Subcutaneous abdominal adipose tissue (tissue), 5 donors: Measurements from ENCODE around the gene DNAJC18.

Source experiments
- H3K27ac ChIP-seq: one replicate; pipeline ENCODE4 v1.7.0; 2013; ENCODE audit warnings: low read depth, mild to moderate bottlenecking, inconsistent platforms, low read length, moderate library complexity
- H3K27me3 ChIP-seq, 5 donors: one replicate each; pipeline ENCODE4 v1.7.0; 2013; ENCODE audit warnings: low read length in 5 of 5, inconsistent platforms in 1 of 5; ENCODE audit not compliant: control insufficient read depth in 5 of 5, insufficient read depth in 4 of 5
- H3K36me3 ChIP-seq, 5 donors: one replicate each; pipeline ENCODE4 v1.7.0; 2013; ENCODE audit warnings: low read length in 5 of 5; ENCODE audit not compliant: control insufficient read depth in 5 of 5, insufficient read depth in 5 of 5
- H3K4me1 ChIP-seq, 5 donors: one replicate each; pipeline ENCODE4 v1.7.0; 2013; ENCODE audit warnings: low read length in 5 of 5, mild to moderate bottlenecking in 3 of 5, moderate library complexity in 1 of 5; ENCODE audit not compliant: control insufficient read depth in 5 of 5, insufficient read depth in 5 of 5
- H3K4me3 ChIP-seq, 5 donors: one replicate each; pipeline ENCODE4 v1.7.0; 2013; ENCODE audit warnings: low read length in 5 of 5, low read depth in 1 of 5
- H3K9ac ChIP-seq, 5 donors: one replicate each; pipeline ENCODE4 v1.7.0; 2013; ENCODE audit warnings: low read length in 5 of 5, mild to moderate bottlenecking in 4 of 5, moderate library complexity in 3 of 5
- H3K9me3 ChIP-seq, 5 donors: one replicate each; pipeline ENCODE4 v1.7.0; 2013; ENCODE audit warnings: low read length in 5 of 5; ENCODE audit not compliant: control insufficient read depth in 5 of 5
- donor health status: healthy.
- donor health status: healthy.
- donor health status: healthy.
- donor health status: healthy.
- donor health status: healthy.

The DNAJC18 gene

GRCh38 chr5:139431706-139432105, 7.6 kb downstream of the DNAJC18 start:
- Histone ChIP-seq H3K9ac (no peak overlapping the region), H3K27me3 (no peaks in the 10 kb centered on the region), H3K4me1 (no peaks in the 10 kb centered on the region), H3K9me3 (no peaks in the 10 kb centered on the region), H3K36me3 (peaks cover 0 to 15% (median 9%) of the 10 kb centered on the region in 5 donors), H3K4me3 (no peak overlapping the region), H3K27ac (no peak overlapping the region)

GRCh38 chr5:139430015-139430414, 9.3 kb downstream of the DNAJC18 start:
- Histone ChIP-seq H3K4me3 (no peak overlapping the region), H3K36me3 (peaks cover 5 to 26% (median 19%) of the 10 kb centered on the region in 5 donors), H3K9me3 (no peaks in the 10 kb centered on the region), H3K4me1 (no peaks in the 10 kb centered on the region), H3K9ac (no peak overlapping the region), H3K27ac (no peak overlapping the region), H3K27me3 (no peaks in the 10 kb centered on the region)

GRCh38 chr5:139426203-139426885, 13.0 kb downstream of the DNAJC18 start:
- Histone ChIP-seq H3K9me3 (no peaks in the 10 kb centered on the region), H3K36me3 (peaks cover 5 to 33% (median 19%) of the 10 kb centered on the region in 5 donors), H3K4me1 (no peaks in the 10 kb centered on the region), H3K27ac (no peak overlapping the region), H3K27me3 (no peaks in the 10 kb centered on the region), H3K4me3 (no peak overlapping the region), H3K9ac (no peak overlapping the region)

GRCh38 chr5:139425497-139425896, 13.8 kb downstream of the DNAJC18 start:
- Histone ChIP-seq H3K36me3 (peaks cover 5 to 33% (median 20%) of the 10 kb centered on the region in 5 donors), H3K4me3 (no peak overlapping the region), H3K9ac (no peak overlapping the region), H3K9me3 (no peaks in the 10 kb centered on the region), H3K4me1 (no peaks in the 10 kb centered on the region), H3K27ac (no peak overlapping the region), H3K27me3 (no peaks in the 10 kb centered on the region)

GRCh38 chr5:139422307-139422893, 16.9 kb downstream of the DNAJC18 start:
- Histone ChIP-seq H3K27ac (no peak overlapping the region), H3K36me3 (peaks cover 5 to 33% (median 19%) of the 10 kb centered on the region in 5 donors), H3K27me3 (no peaks in the 10 kb centered on the region), H3K9ac (no peak overlapping the region), H3K4me1 (peaks cover 0 to 26% (median 3%) of the 10 kb centered on the region in 5 donors), H3K9me3 (no peaks in the 10 kb centered on the region), H3K4me3 (no peak overlapping the region)

GRCh38 chr5:139419226-139420192, 19.8 kb downstream of the DNAJC18 start:
- no peaks in the 10 kb centered on the region for H3K27me3 ChIP-seq
- H3K4me3 ChIP-seq: no peak overlapping the region
- H3K9me3 ChIP-seq: no peaks in the 10 kb centered on the region
- H3K27ac ChIP-seq: peak overlapping the region; percentile 56
- peak overlapping the region in 2 of 5 donors; percentile 12 to 45 for H3K9ac ChIP-seq
- peaks cover 0 to 52% (median 9%) of the 10 kb centered on the region in 5 donors for H3K4me1 ChIP-seq
- H3K36me3 ChIP-seq: peaks cover 0 to 17% (median 7%) of the 10 kb centered on the region in 5 donors

- peak overlapping the region in 2 of 5 donors; percentile 15 to 26 for H3K9ac ChIP-seq
- no peaks in the 10 kb centered on the region for H3K9me3 ChIP-seq
- peaks cover 0 to 12% (median 4%) of the 10 kb centered on the region in 5 donors for H3K36me3 ChIP-seq
- H3K4me3 ChIP-seq: no peak overlapping the region
- peak overlapping the region; percentile 56 for H3K27ac ChIP-seq
- peaks cover 0 to 60% (median 9%) of the 10 kb centered on the region in 5 donors for H3K4me1 ChIP-seq
- H3K27me3 ChIP-seq: no peaks in the 10 kb centered on the region
Measured at GRCh38 chr5:139418793-139419192, 20.5 kb downstream of the DNAJC18 start.

GRCh38 chr5:139417214-139417613, 22.1 kb downstream of the DNAJC18 start:
- H3K9me3 ChIP-seq: no peaks in the 10 kb centered on the region
- H3K4me3 ChIP-seq: no peak overlapping the region
- no peaks in the 10 kb centered on the region for H3K27me3 ChIP-seq
- peaks cover 0 to 16% (median 9%) of the 10 kb centered on the region in 5 donors for H3K36me3 ChIP-seq
- peaks cover 0 to 60% (median 9%) of the 10 kb centered on the region in 5 donors for H3K4me1 ChIP-seq
- no peak overlapping the region for H3K9ac ChIP-seq
- H3K27ac ChIP-seq: no peak overlapping the region

GRCh38 chr5:139416651-139417050, 22.7 kb downstream of the DNAJC18 start:
- no peaks in the 10 kb centered on the region for H3K27me3 ChIP-seq
- no peak overlapping the region for H3K4me3 ChIP-seq
- H3K9ac ChIP-seq: no peak overlapping the region
- no peaks in the 10 kb centered on the region for H3K9me3 ChIP-seq
- no peak overlapping the region for H3K27ac ChIP-seq
- peaks cover 0 to 60% (median 9%) of the 10 kb centered on the region in 5 donors for H3K4me1 ChIP-seq
- peaks cover 0 to 16% (median 9%) of the 10 kb centered on the region in 5 donors for H3K36me3 ChIP-seq
